ENCODE results near the gene CES2.

CES2 gene

GRCh38 chr16:66979011-66979717, 43.8 kb downstream of the CES2 start:
- H3K27ac ChIP-seq (ENCODE audit: low read depth, low read length): no peak overlapping the region
- no peak overlapping the region for H2AFZ ChIP-seq (ENCODE audit: low read depth, low read length, severe bottlenecking)
- H3K27me3 ChIP-seq (ENCODE audit: low read length): no peaks in the 10 kb centered on the region
- H3K79me2 ChIP-seq (ENCODE audit: insufficient read depth, low read length): no peaks in the 10 kb centered on the region
- no peaks in the 10 kb centered on the region for H3F3A ChIP-seq (ENCODE audit: insufficient read depth)
- no peaks in the 10 kb centered on the region for H3K9me2 ChIP-seq (replicated peaks; ENCODE audit: insufficient read depth, low read length)
- H3K36me3 ChIP-seq (ENCODE audit: low read length): no peaks in the 10 kb centered on the region
- no peaks in the 10 kb centered on the region for H3K9me3 ChIP-seq (ENCODE audit: insufficient read depth, low read length)
- H3K4me3 ChIP-seq (ENCODE audit: insufficient read depth, low read length, poor library complexity, severe bottlenecking): no peak overlapping the region
- no peaks in the 10 kb centered on the region for H4K20me1 ChIP-seq (ENCODE audit: low read depth, low read length)
- no peak overlapping the region for H3K9ac ChIP-seq (ENCODE audit: low read length)
- TF ChIP-seq EZH2phosphoT487 (conservative IDR thresholded peaks at IDR 0.05; ENCODE audit: low read length): no peak
- TF ChIP-seq CTCF (IDR thresholded peaks at IDR 0.05; ENCODE audit: insufficient read depth, low read length, poor library complexity, severe bottlenecking): no peak
- H3K4me2 ChIP-seq (ENCODE audit: low read depth, low read length, poor library complexity, severe bottlenecking): no peak overlapping the region

GRCh38 chr16:66983033-66983432, 47.7 kb downstream of the CES2 start:
- Histone ChIP-seq H3K4me3 (ENCODE audit: insufficient read depth, low read length, poor library complexity, severe bottlenecking) (no peak overlapping the region), H3K4me2 (ENCODE audit: low read depth, low read length, poor library complexity, severe bottlenecking) (no peak overlapping the region), H3K36me3 (ENCODE audit: low read length) (no peaks in the 10 kb centered on the region), H3K27me3 (ENCODE audit: low read length) (no peaks in the 10 kb centered on the region), H3K27ac (ENCODE audit: low read depth, low read length) (no peak overlapping the region), H3F3A (ENCODE audit: insufficient read depth) (no peaks in the 10 kb centered on the region), H3K9me2 (replicated peaks; ENCODE audit: insufficient read depth, low read length) (no peaks in the 10 kb centered on the region), H3K9me3 (ENCODE audit: insufficient read depth, low read length) (no peaks in the 10 kb centered on the region), H4K20me1 (ENCODE audit: low read depth, low read length) (no peaks in the 10 kb centered on the region), H3K79me2 (ENCODE audit: insufficient read depth, low read length) (no peaks in the 10 kb centered on the region), H2AFZ (ENCODE audit: low read depth, low read length, severe bottlenecking) (no peak overlapping the region), H3K9ac (ENCODE audit: low read length) (no peak overlapping the region)
- no peak for TF ChIP-seq EZH2phosphoT487 (conservative IDR thresholded peaks at IDR 0.05; ENCODE audit: low read length)
- TF ChIP-seq CTCF (IDR thresholded peaks at IDR 0.05; ENCODE audit: insufficient read depth, low read length, poor library complexity, severe bottlenecking): no peak

GRCh38 chr16:66984892-66985311, 49.6 kb downstream of the CES2 start:
- no peaks in the 10 kb centered on the region for H3K79me2 ChIP-seq (ENCODE audit: insufficient read depth, low read length)

More at GRCh38 chr16:66984892-66985311, 49.6 kb downstream of the CES2 start:
- Histone ChIP-seq H3F3A (ENCODE audit: insufficient read depth) (no peaks in the 10 kb centered on the region), H3K36me3 (ENCODE audit: low read length) (no peaks in the 10 kb centered on the region), H3K4me3 (ENCODE audit: insufficient read depth, low read length, poor library complexity, severe bottlenecking) (no peak overlapping the region), H4K20me1 (ENCODE audit: low read depth, low read length) (no peaks in the 10 kb centered on the region), H3K27me3 (ENCODE audit: low read length) (no peaks in the 10 kb centered on the region), H3K27ac (ENCODE audit: low read depth, low read length) (no peak overlapping the region), H3K9me3 (ENCODE audit: insufficient read depth, low read length) (no peaks in the 10 kb centered on the region), H3K4me2 (ENCODE audit: low read depth, low read length, poor library complexity, severe bottlenecking) (no peak overlapping the region), H2AFZ (ENCODE audit: low read depth, low read length, severe bottlenecking) (no peak overlapping the region), H3K9ac (ENCODE audit: low read length) (no peak overlapping the region), H3K9me2 (replicated peaks; ENCODE audit: insufficient read depth, low read length) (no peaks in the 10 kb centered on the region)
- TF ChIP-seq CTCF (IDR thresholded peaks at IDR 0.05; ENCODE audit: insufficient read depth, low read length, poor library complexity, severe bottlenecking): no peak
- TF ChIP-seq EZH2phosphoT487 (conservative IDR thresholded peaks at IDR 0.05; ENCODE audit: low read length): no peak
